KMS-11 (cell line): ENCODE measurements around the gene TMEM130.

Source experiments
- H2AFZ ChIP-seq: fragments of 200-600 bp; sonication (generic); 2 replicates; pipeline ENCODE4 v1.6.1; 2016; ENCODE audit warnings: antibody characterized with exemption, mixed run types, low read depth
- H3K27ac ChIP-seq: fragments of 200-600 bp; sonication (generic); 2 replicates; pipeline ENCODE4 v1.6.1; 2016; ENCODE audit warnings: mild to moderate bottlenecking, mixed run types
- H3K27me3 ChIP-seq: fragments of 200-600 bp; sonication (generic); 2 replicates; pipeline ENCODE4 v1.6.1; 2017; ENCODE audit warnings: mild to moderate bottlenecking, low read depth, mixed run types, moderate library complexity; ENCODE audit not compliant: insufficient read depth
- H3K36me3 ChIP-seq: fragments of 200-600 bp; sonication (generic); 2 replicates; pipeline ENCODE4 v1.6.1; 2017; ENCODE audit warnings: mild to moderate bottlenecking, mixed run types; ENCODE audit not compliant: insufficient read depth
- H3K4me1 ChIP-seq: fragments of 200-600 bp; sonication (generic); 2 replicates; pipeline ENCODE4 v1.6.1; 2016; ENCODE audit warnings: mild to moderate bottlenecking, low read depth, mixed run types; ENCODE audit not compliant: poor library complexity, severe bottlenecking
- H3K4me2 ChIP-seq: fragments of 200-600 bp; sonication (generic); 2 replicates; pipeline ENCODE4 v1.7.0; 2016; ENCODE audit warnings: mild to moderate bottlenecking, mixed run types
- H3K4me3 ChIP-seq: fragments of 200-600 bp; sonication (generic); IDR thresholded peaks from 2 replicates; pipeline ENCODE4 v1.6.1; 2017; ENCODE audit warnings: low read depth, low read length, mixed read lengths; ENCODE audit not compliant: insufficient read depth
- H3K79me2 ChIP-seq: fragments of 200-600 bp; sonication (generic); 2 replicates; pipeline ENCODE4 v1.6.1; 2016; ENCODE audit warnings: low read depth, mixed run types; ENCODE audit not compliant: insufficient read depth
- H3K9ac ChIP-seq: fragments of 200-600 bp; sonication (generic); 2 replicates; pipeline ENCODE4 v1.6.1; 2016; ENCODE audit warnings: mild to moderate bottlenecking, mixed run types
- H4K20me1 ChIP-seq: fragments of 200-600 bp; sonication (generic); 2 replicates; pipeline ENCODE4 v1.6.1; 2016; ENCODE audit warnings: mild to moderate bottlenecking, mixed run types; ENCODE audit not compliant: insufficient read depth
- CTCF ChIP-seq: fragments of 200-600 bp; sonication (generic); conservative IDR thresholded peaks from 2 replicates; pipeline ENCODE4 v1.6.1; 2017; ENCODE audit warnings: low read depth, mild to moderate bottlenecking, antibody characterized with exemption, low read length, moderate library complexity, mixed read lengths

TMEM130 gene

GRCh38 chr7:98892609-98893008 lies 22.8 kb upstream of the TMEM130 start:
- Histone ChIP-seq H3K79me2 (no peaks in the 10 kb centered on the region; the same call in 1 of the 2 replicates), H3K27me3 (no peaks in the 10 kb centered on the region), H3K36me3 (peaks cover 17% of the 10 kb centered on the region; the same call in 1 of the 2 replicates), H4K20me1 (peaks cover 3% of the 10 kb centered on the region; the same call in 1 of the 2 replicates), H3K4me1 (no peaks in the 10 kb centered on the region), H3K4me3 (no peak overlapping the region), H3K4me2 (no peak overlapping the region), H3K27ac (no peak overlapping the region), H2AFZ (no peak overlapping the region), H3K9ac (no peak overlapping the region)
- no peak for TF ChIP-seq CTCF

- no peak for TF ChIP-seq CTCF
- peaks cover 31% of the 10 kb centered on the region for H3K4me1 ChIP-seq
- no peak overlapping the region for H3K9ac ChIP-seq
- H4K20me1 ChIP-seq: 0 out of 2 replicates have a peak, but pooled peaks cover 3% of the 10 kb centered on the region
- peaks cover 21% of the 10 kb centered on the region for H3K36me3 ChIP-seq
- H3K27ac ChIP-seq: no peak overlapping the region
- peaks cover 43% of the 10 kb centered on the region for H3K79me2 ChIP-seq
- H3K4me2 ChIP-seq: no peak overlapping the region
- H3K4me3 ChIP-seq: no peak overlapping the region
- H2AFZ ChIP-seq: no peak overlapping the region
- no peaks in the 10 kb centered on the region for H3K27me3 ChIP-seq
These were observed 17.2 kb upstream of the TMEM130 start for GRCh38 chr7:98887038-98887437.

GRCh38 chr7:98884416-98884815 lies 14.6 kb upstream of the TMEM130 start:
- Histone ChIP-seq H3K4me3 (no peak overlapping the region), H2AFZ (no peak overlapping the region), H3K9ac (no peak overlapping the region), H3K4me1 (peaks cover 48% of the 10 kb centered on the region), H4K20me1 (no peaks in the 10 kb centered on the region), H3K4me2 (peak overlapping the region; percentile 30; the same call in 1 of the 2 replicates), H3K79me2 (peaks cover 58% of the 10 kb centered on the region), H3K36me3 (peaks cover 17% of the 10 kb centered on the region), H3K27me3 (no peaks in the 10 kb centered on the region), H3K27ac (no peak overlapping the region)
- TF ChIP-seq CTCF: no peak

DNA sequence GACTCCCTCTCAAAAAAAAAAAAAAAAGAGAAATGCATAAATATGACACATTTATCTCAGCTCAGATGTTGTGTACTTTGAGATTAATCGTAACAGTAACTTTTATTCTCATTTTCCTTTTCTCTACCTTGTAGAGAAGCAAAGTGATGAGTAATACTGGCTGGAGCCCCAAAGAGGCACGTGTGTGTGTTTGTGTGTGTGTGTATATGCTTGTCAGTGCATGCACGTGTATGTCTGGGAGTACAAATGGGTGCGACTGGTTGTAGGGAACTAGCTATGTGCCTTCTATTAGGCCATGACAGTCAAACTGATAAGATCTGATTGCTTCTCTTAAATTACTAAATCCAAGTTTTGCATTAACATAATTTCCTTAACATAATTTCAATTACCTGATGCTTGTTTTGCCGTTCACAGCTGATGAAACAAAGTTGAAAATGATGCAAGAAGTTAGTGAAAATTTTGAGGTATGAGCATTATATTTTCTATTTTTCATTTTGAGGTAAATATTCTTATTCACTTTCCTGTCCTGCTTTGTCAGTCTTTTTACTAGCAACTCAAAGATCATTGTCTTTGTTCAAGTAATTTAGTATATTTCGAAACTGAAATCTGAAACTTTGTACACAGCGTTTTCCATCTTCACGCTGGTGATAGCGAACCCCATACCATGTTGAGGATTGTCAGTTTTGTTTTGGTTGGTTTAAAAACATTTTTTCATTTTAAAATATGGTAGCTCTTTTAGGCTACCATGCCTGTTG lies 11.9 kb upstream of the TMEM130 start:
- Histone ChIP-seq H3K4me2 (peak overlapping the region; percentile 93), H3K27ac (peak overlapping the region; percentile 92), H3K27me3 (no peaks in the 10 kb centered on the region), H2AFZ (no peak overlapping the region), H3K4me1 (peaks cover 52% of the 10 kb centered on the region), H4K20me1 (no peaks in the 10 kb centered on the region), H3K36me3 (peaks cover 13% of the 10 kb centered on the region), H3K4me3 (no peak overlapping the region), H3K79me2 (peaks cover 57% of the 10 kb centered on the region), H3K9ac (peak overlapping the region; percentile 52; the same call in 1 of the 2 replicates)
- TF ChIP-seq CTCF: no peak; the same call in 1 of the 2 replicates
